HCT116 (cell line): Measurements from ENCODE around the gene TMEM74B. TPM values are rescaled to one million over a fixed set of nuclear protein-coding genes. Genes with fewer than 3 reads are reported as not detected.

Experiments used
- ATAC-seq: fragments of 200-7000 bp; cut with Tn5 transposase; 2 replicates; pipeline ENCODE4 v1.9.1; 2020; ENCODE audit warnings: mild to moderate bottlenecking, moderate library complexity
- BruUV-seq: library from RNA; stranded (reverse); fragments of 400-500 nt; replicated peaks from 2 replicates; lab custom pipeline; 2021; lab: Mats Ljungman, UMichigan
- CTCF ChIA-PET: fragments of 300-600 bp; sonication (Branson Sonifier 250); formaldehyde crosslinking; loops from one replicate; lab custom pipeline; 2021; ENCODE audit warnings: antibody characterized with exemption; lab: Charles Lee
- POLR2A ChIA-PET: fragments of 300-600, 350-600 bp; sonication (Branson Sonifier 250); formaldehyde crosslinking; loops from one replicate; lab custom pipeline; 2021; ENCODE audit warnings: antibody characterized with exemption; lab: Charles Lee
- RAD21 ChIA-PET, 2 experiments: fragments of 300-600 bp; sonication (Branson Sonifier 250); formaldehyde crosslinking; loops; one replicate each; lab custom pipeline; 2023; ENCODE audit warnings: low total read pairs in 2 of 2; ENCODE audit not compliant: uncharacterized antibody in 2 of 2, unreplicated experiment in 2 of 2, low non-redundant PET in 1 of 2; lab: Charles Lee
- DNase-seq: peaks from one replicate; pipeline ENCODE4 v3.0.0-alpha.2; 2010; ENCODE audit warnings: low read depth, low spot score
- H2AFZ ChIP-seq: fragments of 200-600 bp; shearing (Covaris generic), sonication (generic); 2 replicates; pipeline ENCODE4 v1.6.1; 2017; ENCODE audit warnings: low read depth, mixed run types, mixed read lengths, antibody characterized with exemption, low read length; ENCODE audit not compliant: poor library complexity, severe bottlenecking
- H3K27ac ChIP-seq: 2 replicates; pipeline ENCODE4 v1.5.1; 2012; ENCODE audit warnings: low read depth, low read length
- H3K27me3 ChIP-seq: fragments of 200-600 bp; sonication (generic); 2 replicates; pipeline ENCODE4 v1.6.1; 2016; ENCODE audit warnings: mixed run types, low read length, mixed read lengths; ENCODE audit not compliant: insufficient read depth
- H3K36me3 ChIP-seq, 2 experiments: fragments of 200-500 bp in 1 of 2; fragments of 200-600 bp in 1 of 2; sonication (Bioruptor generic) in 1 of 2; sonication (generic) in 1 of 2; 2 replicates each; pipeline versions ENCODE4 v1.5.1 to v1.6.1; 2014 to 2016; ENCODE audit warnings: low read length in 2 of 2, inconsistent platforms in 1 of 2, mixed read lengths in 1 of 2, mixed run types in 1 of 2; ENCODE audit not compliant: insufficient read depth in 2 of 2, control insufficient read depth in 1 of 2
- H3K4me1 ChIP-seq, 2 experiments: fragments of 200-600 bp in 1 of 2; sonication (generic) in 1 of 2; 2 replicates each; pipeline versions ENCODE4 v1.5.1 to v1.6.1; 2012 to 2017; ENCODE audit warnings: low read length in 2 of 2, inconsistent platforms in 1 of 2, mild to moderate bottlenecking in 1 of 2, mixed read lengths in 1 of 2, mixed run types in 1 of 2, moderate library complexity in 1 of 2; ENCODE audit not compliant: insufficient read depth in 2 of 2, control insufficient read depth in 1 of 2
- H3K4me2 ChIP-seq: fragments of 200-600 bp; sonication (generic); 2 replicates; pipeline ENCODE4 v1.6.1; 2017; ENCODE audit warnings: mixed run types, low read length, mixed read lengths
- H3K4me3 ChIP-seq, 2 experiments: fragments of 200-600 bp in 1 of 2; sonication (generic) in 1 of 2; replicated peaks in 1 of 2; 2 replicates each; pipeline ENCODE4 v1.5.1; 2011 to 2016; ENCODE audit warnings: low read length in 2 of 2, control low read depth in 1 of 2, low read depth in 1 of 2, mild to moderate bottlenecking in 1 of 2, mixed read lengths in 1 of 2, mixed run types in 1 of 2
- H3K79me2 ChIP-seq: fragments of 200-600 bp; sonication (generic); 2 replicates; pipeline ENCODE4 v1.6.1; 2017; ENCODE audit warnings: mild to moderate bottlenecking, mixed run types, low read length, moderate library complexity, mixed read lengths; ENCODE audit not compliant: insufficient read depth
- H3K9ac ChIP-seq: fragments of 200-600 bp; sonication (generic); 2 replicates; pipeline ENCODE4 v1.6.1; 2016; ENCODE audit warnings: low read length, mixed read lengths
- H3K9me2 ChIP-seq: fragments of 200-600 bp; sonication (generic), shearing (Covaris generic); 2 replicates; pipeline ENCODE4 v1.6.1; 2017; ENCODE audit warnings: mixed run types, mild to moderate bottlenecking, moderate library complexity; ENCODE audit not compliant: insufficient read depth
- H3K9me3 ChIP-seq, 2 experiments: fragments of 200-500 bp in 1 of 2; fragments of 200-600 bp in 1 of 2; sonication (Bioruptor generic) in 1 of 2; sonication (generic) in 1 of 2; 2 replicates each; pipeline ENCODE4 v1.6.1; 2014 to 2017; ENCODE audit warnings: low read length in 2 of 2, mixed read lengths in 2 of 2, inconsistent platforms in 1 of 2, low read depth in 1 of 2, mild to moderate bottlenecking in 1 of 2, mixed run types in 1 of 2, moderate library complexity in 1 of 2; ENCODE audit not compliant: control insufficient read depth in 1 of 2, insufficient read depth in 1 of 2
- H4K20me1 ChIP-seq: fragments of 200-600 bp; sonication (generic), shearing (Covaris generic); 2 replicates; pipeline ENCODE4 v1.6.1; 2017; ENCODE audit warnings: mixed run types, mild to moderate bottlenecking, moderate library complexity; ENCODE audit not compliant: insufficient read depth
- CEBPB ChIP-seq: IDR thresholded peaks from 2 replicates; pipeline ENCODE4 v1.6.1; 2012; ENCODE audit warnings: low read depth
- CTCF ChIP-seq, 3 experiments: fragments of 200-600 bp in 1 of 3; sonication (generic) in 1 of 3; IDR thresholded peaks in 2 of 3; conservative IDR thresholded peaks in 1 of 3; 2 replicates each; pipeline ENCODE4 v1.5.1; 2012 to 2017; ENCODE audit warnings: low read depth in 2 of 3, low read length in 2 of 3, antibody characterized with exemption in 1 of 3, borderline replicate concordance in 1 of 3, control low read depth in 1 of 3, mild to moderate bottlenecking in 1 of 3, mixed read lengths in 1 of 3, mixed run types in 1 of 3, moderate library complexity in 1 of 3; ENCODE audit not compliant: insufficient read depth in 1 of 3
- EGR1 ChIP-seq: IDR thresholded peaks from 2 replicates; pipeline ENCODE4 v1.6.1; 2012; ENCODE audit warnings: low read depth
- ELF1 ChIP-seq: IDR thresholded peaks from 2 replicates; pipeline ENCODE4 v1.6.1; 2012; ENCODE audit warnings: low read depth, borderline replicate concordance
- EZH2 ChIP-seq: fragments of 200-600 bp; sonication (generic); IDR thresholded peaks from 2 replicates; pipeline ENCODE4 v1.6.1; 2017; ENCODE audit warnings: antibody characterized with exemption, mixed run types
- REST ChIP-seq: IDR thresholded peaks from 2 replicates; pipeline ENCODE4 v1.6.1; 2012; ENCODE audit warnings: low read depth
- SIN3A ChIP-seq: IDR thresholded peaks from 2 replicates; pipeline ENCODE4 v1.6.1; 2012; ENCODE audit warnings: low read depth
- SP1 ChIP-seq: IDR thresholded peaks from 2 replicates; pipeline ENCODE4 v1.6.1; 2012; ENCODE audit warnings: low read depth
- SRF ChIP-seq: IDR thresholded peaks from 2 replicates; pipeline ENCODE4 v1.6.1; 2012; ENCODE audit warnings: low read depth
- YY1 ChIP-seq: IDR thresholded peaks from 2 replicates; pipeline ENCODE4 v1.6.1; 2011; ENCODE audit warnings: low read length, low read depth, moderate library complexity, mild to moderate bottlenecking; ENCODE audit not compliant: insufficient replicate concordance; ENCODE audit errors: extremely low read depth
- ZFX ChIP-seq: fragments of 450-650 bp; IDR thresholded peaks from 2 replicates; pipeline ENCODE4 v1.6.1; 2017
- intact Hi-C: fragments of 100-400 bp; cut with micrococcal nuclease; formaldehyde crosslinking; loops from 2 replicates; pipeline ENCODE4 v1.10.0; 2022
- total RNA-seq: library from RNA; stranded (reverse); gene quantifications from one replicate; pipeline ENCODE4 v1.2.1, GENCODE V29; 2021; ENCODE audit not compliant: unreplicated experiment
- TF ChIP-seq, protein P1 (sequence below): IDR thresholded peaks from 2 replicates; pipeline ENCODE4 v1.6.1; 2011; ENCODE audit warnings: mild to moderate bottlenecking, low read length, moderate library complexity; ENCODE audit not compliant: insufficient replicate concordance; ENCODE audit errors: extremely low read depth

TMEM74B gene
- total RNA-seq, 1 experiment from 2014 or later, result 25.7 TPM

- no peaks in the 10 kb centered on the region for H4K20me1 ChIP-seq
- RAD21 ChIA-PET, result no interaction called here
- no peak for DNase-seq
- CTCF ChIA-PET, result no interaction called here
- no peak overlapping the region for H3K4me3 ChIP-seq
- TF ChIP-seq ELF1, result no peak
- TF ChIP-seq REST, result no peak
- no peak for TF ChIP-seq SP1
- no peak for TF ChIP-seq CEBPB
- no peak for TF ChIP-seq SIN3A
- no peak for TF ChIP-seq SRF
- TF ChIP-seq, protein P1, sequence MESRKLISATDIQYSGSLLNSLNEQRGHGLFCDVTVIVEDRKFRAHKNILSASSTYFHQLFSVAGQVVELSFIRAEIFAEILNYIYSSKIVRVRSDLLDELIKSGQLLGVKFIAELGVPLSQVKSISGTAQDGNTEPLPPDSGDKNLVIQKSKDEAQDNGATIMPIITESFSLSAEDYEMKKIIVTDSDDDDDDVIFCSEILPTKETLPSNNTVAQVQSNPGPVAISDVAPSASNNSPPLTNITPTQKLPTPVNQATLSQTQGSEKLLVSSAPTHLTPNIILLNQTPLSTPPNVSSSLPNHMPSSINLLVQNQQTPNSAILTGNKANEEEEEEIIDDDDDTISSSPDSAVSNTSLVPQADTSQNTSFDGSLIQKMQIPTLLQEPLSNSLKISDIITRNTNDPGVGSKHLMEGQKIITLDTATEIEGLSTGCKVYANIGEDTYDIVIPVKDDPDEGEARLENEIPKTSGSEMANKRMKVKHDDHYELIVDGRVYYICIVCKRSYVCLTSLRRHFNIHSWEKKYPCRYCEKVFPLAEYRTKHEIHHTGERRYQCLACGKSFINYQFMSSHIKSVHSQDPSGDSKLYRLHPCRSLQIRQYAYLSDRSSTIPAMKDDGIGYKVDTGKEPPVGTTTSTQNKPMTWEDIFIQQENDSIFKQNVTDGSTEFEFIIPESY, result no peak
- TF ChIP-seq EZH2, result no peak
- TF ChIP-seq CTCF (IDR thresholded peaks at IDR 0.05 in 2 of 3, conservative IDR thresholded peaks at IDR 0.05 in 1 of 3; ENCODE audit: borderline replicate concordance in 1 of 3, insufficient read depth in 1 of 3, low read depth in 2 of 3, low read length in 2 of 3), result no peak
- TF ChIP-seq YY1, result no peak
- no peak for TF ChIP-seq EGR1
- no peak for TF ChIP-seq ZFX
- no TSS peak for BruUV-seq
- POLR2A ChIA-PET, result no interaction called here
- no peaks in the 10 kb centered on the region for H3K79me2 ChIP-seq
- H2AFZ ChIP-seq, result no peak overlapping the region
- no peak overlapping the region for H3K9ac ChIP-seq
- H3K27ac ChIP-seq, result no peak overlapping the region
- peaks cover 0 to 9% of the 10 kb centered on the region in 2 experiments; a peak in 1 of 4 replicates for H3K4me1 ChIP-seq
- no peaks in the 10 kb centered on the region for H3K36me3 ChIP-seq
- intact Hi-C loops, result no loop called here
- H3K4me2 ChIP-seq, result no peak overlapping the region
- no peaks in the 10 kb centered on the region for H3K9me3 ChIP-seq
- no peaks in the 10 kb centered on the region for H3K9me2 ChIP-seq
- ATAC-seq, result no peak
- H3K27me3 ChIP-seq, result peaks cover 8% of the 10 kb centered on the region
These were observed 19.3 kb upstream of the TMEM74B start for GRCh38 chr20:1204113-1204512.
